SKM-1 treated with dmso at 0.1 percent for 144 hours (cell line): ENCODE measurements around the gene RPTOR.

Experiments
- DNase-seq: peaks from one replicate; lab custom pipeline; 2025; ENCODE audit not compliant: unreplicated experiment; lab: John Stamatoyannopoulos, UW

Gene RPTOR

DNA sequence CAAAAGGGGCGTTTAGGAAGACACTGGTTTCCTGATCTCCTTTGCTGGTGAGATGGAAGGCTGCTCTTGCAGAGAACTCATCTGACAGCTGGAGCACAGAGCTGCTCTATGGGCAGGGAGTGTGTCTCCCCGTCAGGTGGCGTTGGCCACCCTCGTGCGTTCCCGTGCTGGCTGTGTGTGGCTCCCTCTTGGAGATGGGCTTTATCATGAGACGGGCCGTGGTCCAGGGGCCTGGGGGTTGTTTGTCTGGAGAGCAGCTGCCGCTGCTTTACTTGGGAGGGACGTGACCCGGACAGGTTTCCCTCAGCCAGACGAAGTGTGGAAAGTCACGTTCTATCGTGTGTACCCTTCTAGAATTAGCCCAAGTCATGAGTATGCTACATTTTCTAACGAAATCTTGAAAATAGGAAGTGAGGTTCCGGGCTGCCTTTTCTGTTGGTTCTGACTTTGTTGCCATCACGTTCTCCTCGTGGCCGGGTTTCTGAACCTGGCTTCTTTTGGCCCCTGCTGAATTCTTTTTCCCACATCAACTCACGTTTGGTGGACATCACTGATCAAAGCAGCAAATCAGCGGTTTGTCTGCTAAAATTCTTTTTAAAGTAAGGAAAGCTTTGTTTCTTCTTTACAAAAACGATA lies 341.4 kb downstream of the RPTOR start:
- DNase-seq, result no peak

DNA sequence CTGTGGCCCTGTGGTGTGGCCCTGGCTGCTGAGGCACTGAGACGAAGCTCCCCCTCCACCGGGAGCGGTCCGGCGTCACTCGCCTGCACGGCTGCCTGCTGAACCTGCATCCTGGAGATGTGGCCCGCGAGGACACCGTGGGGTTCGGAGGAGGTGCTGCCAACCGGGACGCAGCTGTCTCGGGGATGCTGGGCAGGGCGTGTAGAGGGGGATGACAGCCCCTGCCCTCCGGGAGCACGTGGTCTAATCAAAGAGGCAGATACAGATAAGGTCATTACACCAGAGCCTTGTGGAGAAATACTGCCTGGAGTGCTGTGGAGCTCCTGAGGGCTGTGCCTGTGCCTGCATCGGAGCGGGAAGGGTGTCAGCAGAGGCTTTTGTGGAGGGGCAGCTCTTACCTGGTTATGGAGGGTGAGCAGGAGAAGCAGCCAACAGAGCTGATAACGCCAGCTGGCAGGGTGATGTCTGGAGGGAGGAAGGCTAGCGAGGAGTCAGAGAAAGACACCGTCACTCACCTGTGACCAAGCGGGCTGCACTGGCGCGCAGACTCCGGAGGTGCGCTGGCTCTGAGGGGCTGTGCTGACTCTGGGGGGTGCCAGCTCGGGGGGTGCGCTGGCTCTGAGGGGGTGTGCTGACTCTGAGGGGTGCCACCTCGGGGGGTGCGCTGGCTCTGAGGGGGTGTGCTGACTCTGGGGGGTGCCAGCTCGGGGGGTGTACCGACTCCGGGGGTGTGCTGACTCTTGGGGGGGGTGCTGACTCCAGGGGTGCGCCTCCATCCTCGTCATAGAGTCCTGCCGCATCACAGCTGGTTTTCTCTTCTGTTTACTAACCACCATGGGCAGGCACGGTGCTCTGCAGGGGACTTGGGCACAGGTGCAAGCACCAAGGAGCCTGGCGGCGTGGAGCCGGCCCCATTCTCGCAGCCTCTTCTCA lies 342.3 kb downstream of the RPTOR start:
- DNase-seq, result no peak

DNA sequence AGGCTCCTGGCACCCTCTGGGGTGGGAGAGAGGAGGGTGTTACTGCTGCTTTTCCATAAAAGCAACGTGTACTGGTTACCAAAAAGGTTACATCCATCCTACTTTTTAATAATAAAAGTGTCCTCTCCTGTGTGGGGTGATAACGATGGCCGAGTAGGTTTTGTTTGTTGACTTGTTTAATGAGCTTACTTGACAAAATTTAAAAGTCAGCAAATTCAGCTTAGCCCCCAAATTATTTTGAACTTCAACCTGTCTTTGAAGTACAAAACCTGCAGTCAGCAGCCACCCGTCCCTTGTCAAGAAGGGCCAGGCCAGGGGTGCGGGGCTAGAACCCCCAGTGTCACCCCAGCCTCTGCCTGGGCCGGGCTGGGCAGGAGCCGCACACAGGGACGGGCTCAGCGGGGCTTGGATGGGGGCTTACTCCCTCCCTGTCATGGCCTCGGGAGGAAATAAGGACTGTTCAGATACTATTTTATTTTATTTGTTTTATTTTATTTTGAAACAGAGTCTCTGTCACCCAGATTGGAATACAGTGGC lies 343.1 kb downstream of the RPTOR start:
- DNase-seq, result no peak

DNA sequence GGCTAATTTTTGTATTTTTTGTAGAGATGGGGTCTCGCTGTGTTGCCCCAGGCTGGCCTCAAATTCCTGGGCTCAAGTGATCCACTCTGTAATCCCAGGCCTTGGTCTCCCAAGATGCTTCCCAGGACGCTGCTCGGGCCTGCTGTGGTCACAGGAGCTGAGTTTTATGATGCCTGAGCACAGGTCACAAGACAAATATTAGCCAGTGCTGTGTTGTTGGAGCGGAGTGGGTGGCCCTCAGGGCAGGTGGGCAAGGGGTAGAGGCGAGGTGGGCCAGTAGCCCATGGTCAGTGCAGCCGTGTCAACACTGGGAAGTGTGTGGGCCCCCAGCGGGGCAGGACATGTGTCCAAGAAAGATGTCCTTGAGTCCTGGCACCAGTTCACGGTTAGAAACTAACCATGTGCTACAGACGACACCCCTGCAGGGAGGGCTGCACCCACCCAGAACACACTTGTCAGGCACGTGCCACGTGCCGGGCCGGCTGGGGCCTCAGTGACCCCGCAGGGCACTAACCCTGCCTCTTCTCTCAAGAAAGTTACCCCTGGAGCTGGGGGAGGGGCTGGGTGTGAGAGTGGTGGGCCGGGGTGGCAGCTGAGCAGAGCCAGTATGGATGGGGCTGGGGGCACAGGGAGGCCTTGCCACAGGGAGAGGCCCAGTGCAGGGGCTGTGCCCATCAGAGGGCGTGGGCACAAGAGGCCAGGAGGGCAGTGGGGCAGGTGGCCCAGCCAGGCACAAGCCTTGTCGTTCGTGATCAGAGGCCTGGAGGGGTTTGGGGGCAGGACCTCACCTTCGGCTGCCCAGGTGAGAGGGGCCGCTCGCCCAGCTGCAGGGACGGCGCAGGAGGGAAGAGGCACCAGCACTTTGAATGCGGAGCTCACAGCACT lies 343.9 kb downstream of the RPTOR start:
- DNase-seq, result no peak

DNA sequence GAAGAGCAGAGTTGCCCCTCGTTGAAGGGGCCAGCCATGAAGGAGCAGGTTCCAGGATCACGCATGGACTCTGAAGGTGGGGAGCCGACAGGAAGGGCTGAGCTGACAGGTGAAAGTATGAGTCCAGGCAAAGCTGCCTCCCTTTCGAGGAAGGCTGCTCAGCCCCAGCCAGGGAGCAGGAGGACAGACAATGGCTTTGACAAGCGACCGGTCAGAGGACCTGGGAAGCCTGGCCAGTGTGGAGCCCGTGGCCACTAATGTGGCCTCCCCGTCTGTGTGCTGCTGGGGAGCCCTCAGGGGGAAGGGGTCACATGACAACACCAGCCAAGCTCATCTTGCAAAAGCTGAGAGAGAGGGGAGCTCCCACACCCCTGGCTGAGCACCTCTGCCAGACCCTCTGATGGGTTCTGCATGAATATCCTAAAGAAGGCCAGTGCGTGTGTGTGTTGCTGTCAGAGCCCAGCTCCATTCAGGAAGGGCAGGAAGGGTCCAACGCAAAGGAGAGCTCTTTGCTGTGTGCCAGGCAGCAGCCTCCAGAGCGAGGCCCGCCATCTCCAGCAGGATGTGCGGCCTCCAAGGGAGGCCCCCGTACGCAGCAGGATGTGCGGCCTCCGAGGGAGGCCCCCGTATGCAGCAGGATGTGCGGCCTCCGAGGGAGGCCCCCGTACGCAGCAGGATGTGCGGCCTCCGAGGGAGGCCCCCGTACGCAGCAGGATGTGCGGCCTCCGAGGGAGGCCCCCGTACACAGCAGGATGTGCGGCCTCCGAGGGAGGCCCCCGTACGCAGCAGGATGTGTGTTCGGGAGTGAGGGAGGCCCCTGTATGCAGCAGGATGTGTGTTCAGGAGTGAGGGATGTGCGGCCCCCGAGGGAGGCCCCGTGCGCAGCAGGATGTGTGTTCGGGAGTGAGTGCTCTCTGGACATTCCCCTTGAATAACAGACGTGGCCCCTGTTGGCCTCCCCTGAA lies 344.9 kb downstream of the RPTOR start:
- no peak for DNase-seq

DNA sequence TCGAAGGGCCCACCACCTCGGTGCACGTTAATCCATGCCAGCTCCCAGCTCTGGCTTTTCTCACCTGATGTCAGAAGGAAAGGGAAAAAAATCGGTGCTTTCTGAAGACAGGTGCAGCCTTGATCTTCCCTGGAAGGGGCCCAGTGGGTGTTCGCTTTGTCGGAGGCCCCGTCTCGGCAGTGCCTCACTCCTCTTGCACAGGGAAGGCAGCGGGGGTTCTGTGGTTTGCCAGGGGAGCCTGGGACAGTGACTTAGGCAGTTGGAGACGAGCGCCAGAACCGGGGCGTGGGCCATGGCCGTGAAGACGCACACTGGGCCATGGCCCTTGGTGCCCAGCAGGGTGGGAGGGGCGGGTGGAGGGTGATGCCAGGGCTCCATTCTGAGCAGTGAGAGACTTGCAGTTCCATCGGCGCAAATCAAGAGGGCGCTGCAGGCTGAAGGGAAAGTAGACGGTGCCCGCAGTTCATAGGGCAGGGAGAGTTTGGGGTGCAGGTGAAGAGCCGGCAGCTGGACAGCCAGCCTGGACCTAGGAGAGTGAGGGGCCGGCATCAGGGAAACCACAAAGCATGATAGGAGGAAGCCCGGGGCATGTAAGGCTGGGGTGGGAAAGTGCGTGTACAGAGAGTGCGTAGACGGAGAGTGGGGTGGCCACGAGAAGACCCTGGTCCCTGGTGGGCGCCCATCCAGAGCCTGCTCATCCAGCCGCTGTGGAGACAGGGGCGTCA lies 345.7 kb downstream of the RPTOR start:
- DNase-seq, result no peak

DNA sequence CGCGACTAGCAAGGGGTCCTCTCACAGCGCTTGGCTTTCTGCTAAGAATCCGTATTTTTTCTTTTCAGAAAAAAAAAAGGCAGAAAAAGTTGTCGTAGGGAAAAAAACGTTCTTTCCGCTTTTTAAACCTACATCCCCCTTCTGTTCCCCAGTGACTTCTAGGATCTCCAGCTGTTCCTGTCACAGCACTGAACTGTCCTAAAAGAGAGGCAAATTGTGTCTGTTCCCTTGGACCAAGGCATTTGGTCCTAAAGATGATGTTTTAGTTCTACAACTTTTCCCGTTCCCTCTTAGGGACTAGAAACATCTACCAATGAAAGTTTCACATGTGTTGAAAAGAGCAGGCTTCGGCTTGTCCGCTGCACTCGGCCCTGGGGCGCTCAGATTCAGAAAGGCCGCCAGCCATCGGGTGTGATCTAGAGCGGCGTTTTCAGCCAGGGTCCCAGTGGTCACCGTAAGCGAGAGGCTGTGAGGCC lies 346.3 kb downstream of the RPTOR start:
- no peak for DNase-seq

DNA sequence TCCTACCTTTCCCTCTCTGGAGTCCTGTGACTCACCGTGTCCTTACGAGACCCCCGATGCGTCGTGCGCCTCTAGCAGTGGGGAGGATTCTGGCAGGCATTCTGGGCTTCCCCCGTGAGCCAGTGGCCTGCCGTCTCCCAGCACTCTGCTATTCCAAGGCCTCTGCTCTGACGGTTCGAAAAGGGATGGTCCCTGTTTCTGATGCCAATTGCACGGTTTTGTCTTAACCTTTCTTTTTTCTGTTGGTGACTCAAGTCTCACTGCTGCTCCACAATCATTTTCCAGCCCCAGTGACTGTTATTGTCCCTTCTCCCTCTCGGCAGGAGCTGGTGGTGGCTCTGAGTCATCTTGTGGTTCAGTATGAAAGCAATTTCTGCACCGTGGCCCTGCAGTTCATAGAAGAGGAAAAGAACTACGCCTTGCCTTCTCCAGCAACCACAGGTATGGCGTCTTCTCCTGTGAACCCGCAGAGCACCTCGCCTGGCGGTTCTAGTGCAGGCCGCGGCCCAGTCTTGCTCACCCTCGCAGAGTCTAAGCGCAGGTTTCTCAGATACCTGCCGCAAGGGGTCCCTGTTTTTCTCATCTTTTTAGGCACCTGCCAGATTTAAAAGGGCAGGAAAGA lies 346.9 kb downstream of the RPTOR start:
- peak; percentile 43 for DNase-seq

DNA sequence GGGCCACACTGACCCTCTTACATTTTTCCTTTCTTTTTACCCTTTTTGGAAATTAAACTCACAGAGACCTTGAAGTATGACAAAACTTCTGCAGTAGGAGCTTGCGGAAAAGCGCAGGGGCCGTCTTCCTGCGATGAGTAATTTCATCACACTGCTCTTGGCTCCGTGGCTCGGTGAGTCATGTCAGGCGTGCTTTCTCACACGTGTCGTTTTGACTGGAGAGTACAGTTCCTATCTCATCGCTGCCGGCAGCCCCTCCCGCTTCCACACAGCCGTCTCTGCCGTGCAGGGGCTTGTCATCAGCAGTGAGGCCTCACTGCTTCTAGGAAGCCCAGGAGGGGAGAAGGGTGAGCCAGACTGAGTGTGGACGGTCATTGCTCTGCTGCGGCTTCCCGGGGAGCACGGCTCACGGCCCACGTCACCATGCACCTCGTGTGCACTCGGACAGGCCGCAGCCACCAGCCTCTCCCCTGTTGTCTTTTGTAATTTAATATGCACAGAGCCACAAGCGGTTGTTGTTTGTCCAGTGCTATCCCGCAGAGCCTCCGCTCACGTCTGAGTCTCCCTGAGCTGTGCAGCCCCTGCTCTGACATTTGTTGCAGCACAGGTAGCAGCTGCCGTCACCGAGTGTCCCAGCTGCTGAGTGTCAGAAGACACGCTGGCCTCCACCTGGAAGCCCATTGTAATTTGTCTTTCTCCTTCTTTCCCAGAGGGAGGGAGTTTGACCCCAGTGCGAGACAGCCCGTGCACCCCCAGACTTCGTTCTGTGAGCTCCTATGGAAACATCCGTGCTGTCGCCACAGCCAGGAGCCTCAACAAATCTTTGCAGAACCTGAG lies 347.6 kb downstream of the RPTOR start:
- DNase-seq, result peak; percentile 70

DNA sequence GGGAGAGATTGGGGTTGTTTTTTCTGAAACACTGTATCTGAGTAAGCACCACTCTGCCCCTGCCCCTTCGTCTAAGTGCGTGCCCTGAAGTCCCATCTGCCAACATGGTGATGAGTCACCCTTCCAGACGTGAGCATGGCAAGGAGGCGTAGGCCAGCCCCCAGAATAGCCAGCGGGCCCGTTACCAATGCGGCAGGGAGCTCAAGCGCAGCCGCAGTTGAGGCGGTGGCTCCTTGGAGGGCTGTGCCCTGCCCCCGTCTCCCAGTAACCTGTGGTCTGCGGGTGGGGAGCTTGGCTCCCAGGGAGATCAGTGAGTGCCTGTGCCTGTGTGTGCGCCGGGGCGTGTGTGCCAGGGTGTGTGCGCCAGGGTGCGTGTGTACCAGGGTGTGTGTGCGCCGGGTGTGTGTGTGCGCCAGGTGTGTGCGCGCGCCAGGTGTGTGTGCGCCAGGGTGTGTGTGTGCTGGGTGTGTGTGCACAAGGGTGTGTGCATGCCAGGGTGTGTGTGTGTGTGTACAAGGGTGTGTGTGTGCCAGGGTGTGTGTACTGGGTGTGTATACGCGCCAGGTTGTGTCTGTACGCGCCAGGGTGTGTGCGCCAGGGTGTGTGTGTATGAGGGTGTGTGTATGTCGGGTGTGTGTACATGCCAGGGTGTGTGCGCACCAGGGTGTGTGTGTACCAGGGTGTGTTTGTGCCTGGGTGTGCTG lies 348.4 kb downstream of the RPTOR start:
- no peak for DNase-seq

DNA sequence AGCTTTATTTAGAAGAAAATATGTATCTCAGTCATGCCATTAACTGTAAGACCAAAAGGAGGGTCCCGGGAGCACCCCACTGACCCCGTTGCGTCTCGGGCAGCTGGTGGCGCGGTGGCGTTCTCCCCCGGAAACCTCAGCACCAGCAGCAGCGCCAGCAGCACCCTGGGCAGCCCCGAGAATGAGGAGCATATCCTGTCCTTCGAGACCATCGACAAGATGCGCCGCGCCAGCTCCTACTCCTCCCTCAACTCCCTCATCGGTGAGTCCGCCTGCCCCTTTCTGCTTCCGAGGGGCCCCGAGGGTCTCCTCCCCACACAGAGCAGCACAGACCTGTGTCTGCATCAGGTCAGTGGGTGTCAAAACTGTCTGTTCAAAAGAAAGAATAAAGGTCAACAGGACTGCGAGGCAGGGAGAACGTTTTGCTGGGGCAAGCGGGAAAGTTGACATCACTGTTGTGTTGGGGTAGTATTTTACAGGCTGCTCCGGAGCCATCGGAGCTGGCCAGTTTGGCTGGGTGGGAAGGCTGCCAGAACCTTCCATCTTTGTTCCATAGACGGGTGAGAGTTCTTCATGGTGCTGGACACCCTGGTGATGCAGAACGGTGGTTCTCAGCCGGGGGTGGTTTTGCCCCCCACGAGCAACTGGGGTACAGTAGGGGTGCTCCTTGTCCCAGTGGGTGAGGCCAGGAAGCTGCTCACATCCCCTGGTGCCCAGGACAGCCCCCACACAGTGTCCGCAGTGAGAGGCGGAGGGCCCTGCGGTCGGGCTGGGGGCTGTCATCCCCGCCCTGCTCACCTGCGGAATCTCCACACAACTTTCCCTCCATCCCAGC lies 349.2 kb downstream of the RPTOR start:
- DNase-seq, result no peak

DNA sequence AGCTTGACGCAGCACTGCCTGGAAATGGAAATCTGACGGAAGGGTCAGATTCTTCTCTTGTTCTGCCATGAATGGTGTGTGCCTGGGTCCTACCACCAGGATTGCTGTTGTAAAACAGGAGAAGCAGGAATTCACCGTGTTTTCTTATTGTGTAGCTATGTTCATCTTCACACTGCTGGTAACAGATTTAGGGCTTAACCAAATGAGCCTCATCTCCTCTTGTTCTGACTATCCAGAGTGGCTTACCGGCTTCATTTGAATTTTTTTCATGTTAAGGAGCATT lies 349.7 kb downstream of the RPTOR start:
- DNase-seq, result no peak

DNA sequence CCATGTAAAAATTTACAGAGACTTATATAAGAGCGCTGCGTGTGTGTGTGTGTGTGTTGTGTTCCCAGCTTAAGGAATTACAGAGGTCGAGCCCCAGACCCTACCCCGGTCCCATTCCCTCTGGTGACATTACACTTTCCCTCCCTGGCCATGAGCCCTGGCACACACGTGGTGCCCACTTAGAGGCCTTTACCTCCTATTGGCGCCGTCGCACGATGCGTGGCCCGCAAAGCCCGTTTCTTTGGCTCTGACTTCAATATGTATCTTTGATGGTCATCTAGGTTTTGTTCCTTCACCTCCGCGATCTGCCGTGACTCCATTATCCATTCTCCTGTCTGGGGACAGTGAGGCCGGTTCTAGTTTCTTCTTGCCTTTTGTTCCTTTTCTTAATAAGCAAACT lies 350.1 kb downstream of the RPTOR start:
- DNase-seq, result no peak

DNA sequence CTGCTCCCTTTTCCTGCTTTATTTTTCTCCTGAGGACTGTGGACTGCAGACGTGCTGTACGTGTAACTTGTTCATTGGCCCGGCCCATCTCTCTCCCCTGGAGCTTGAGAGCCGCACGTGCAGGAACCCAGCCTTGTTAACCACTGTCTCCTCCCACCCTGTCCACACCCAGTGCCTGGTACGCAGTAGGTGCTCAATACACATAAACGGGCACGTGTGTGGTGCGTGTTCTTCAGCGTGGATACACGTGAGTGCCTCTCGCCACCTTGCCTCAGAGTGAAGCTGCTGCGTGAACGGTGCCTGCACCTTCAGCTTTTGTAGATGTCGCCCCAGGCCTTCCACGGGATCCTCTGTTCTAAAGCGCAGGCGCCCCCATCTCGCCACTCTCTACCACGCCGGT lies 350.7 kb downstream of the RPTOR start:
- DNase-seq, result no peak

DNA sequence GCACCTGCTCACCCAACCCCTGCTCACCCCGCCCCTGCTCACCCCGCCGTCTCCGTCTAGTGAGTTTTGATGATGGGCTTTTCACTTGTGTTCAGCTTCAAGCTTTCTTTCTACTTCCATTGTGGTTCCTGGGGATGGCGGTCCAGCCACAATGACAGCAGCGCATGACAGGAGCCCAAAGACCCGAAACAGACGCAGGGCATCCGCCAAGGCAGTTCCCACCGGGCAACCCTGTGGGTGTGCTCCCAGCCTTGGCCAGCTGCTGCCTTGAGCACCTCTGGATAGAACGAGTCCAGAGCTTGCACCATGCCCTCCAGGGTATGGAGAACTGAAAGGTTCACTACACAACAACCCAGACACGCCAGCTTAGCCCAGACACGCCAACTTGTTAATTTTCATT lies 354.1 kb downstream of the RPTOR start:
- no peak for DNase-seq

DNA sequence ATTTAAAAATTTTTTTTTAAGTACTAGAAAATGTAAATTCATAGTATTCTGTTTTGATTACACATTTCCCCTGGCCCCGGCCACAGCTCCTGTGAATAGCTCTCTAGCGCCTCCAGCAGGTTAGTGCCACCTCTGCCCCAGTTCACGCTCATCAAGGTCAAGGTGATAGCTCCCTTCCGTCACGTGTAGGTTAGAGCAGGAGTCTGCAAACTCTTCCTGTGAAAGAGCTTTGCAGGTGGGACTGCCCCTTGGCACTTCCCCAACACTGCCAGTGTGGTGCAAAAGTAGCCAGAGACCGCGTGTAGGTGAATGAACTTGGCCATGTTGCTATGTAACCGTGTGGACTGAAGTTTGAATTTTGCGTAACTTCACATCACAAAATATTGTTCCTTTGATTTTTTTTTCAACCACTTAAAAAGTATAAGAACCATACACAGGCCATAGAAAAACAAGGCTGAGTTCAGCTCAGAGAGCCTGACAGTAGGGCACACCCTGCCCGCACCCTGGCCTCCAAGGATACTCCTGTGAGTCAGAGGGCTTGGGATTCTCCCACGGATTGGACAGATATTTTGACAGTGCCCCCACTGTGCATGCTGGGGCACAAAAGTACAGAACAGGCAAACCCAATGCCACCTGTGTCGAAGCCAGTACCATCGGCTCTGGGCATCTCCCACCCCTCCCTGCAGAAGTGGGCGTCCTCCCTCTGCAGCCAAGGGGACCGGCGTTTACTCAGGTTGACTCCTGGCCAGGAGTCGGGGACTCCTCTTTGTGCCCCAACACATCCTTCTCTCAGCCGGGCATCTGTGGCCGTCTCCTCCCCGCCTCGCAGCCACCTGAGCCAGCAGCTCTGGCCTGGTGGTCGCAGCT lies 355.0 kb downstream of the RPTOR start:
- peak; percentile 13 for DNase-seq
